GM21717 (cell line): ENCODE results near the gene KLB.

Experiments
- ATAC-seq: cut with Tn5 transposase; IDR thresholded peaks from one replicate; pipeline ENCODE4 v1.9.1; 2021; ENCODE audit warnings: mild to moderate bottlenecking, moderate library complexity; ENCODE audit not compliant: unreplicated experiment

KLB gene

GRCh38 chr4:39458505-39459300, 52.0 kb downstream of the KLB start, which contains the start of the genes LIAS and RPL9:
TSS of gene LIAS (plus strand) at chr4:39459056. CDS start at chr4:39459118, 62 bp downstream.
TSS of gene RPL9 (minus strand) at chr4:39458922. CDS start at chr4:39458439, 483 bp downstream.
- ATAC-seq = peak; percentile 83

- no peak for ATAC-seq
Observed at GRCh38 chr4:39464886-39465501, 58.3 kb downstream of the KLB start.

GRCh38 chr4:39466747-39467146, 60.0 kb downstream of the KLB start:
- ATAC-seq = no peak

- ATAC-seq = no peak
Observed at GRCh38 chr4:39467464-39467863, 60.7 kb downstream of the KLB start.

- ATAC-seq = peak; percentile 77
Observed at GRCh38 chr4:39469429-39470077, 62.8 kb downstream of the KLB start.

GRCh38 chr4:39470402-39470801, 63.7 kb downstream of the KLB start:
- no peak for ATAC-seq

GRCh38 chr4:39472396-39472795, 65.7 kb downstream of the KLB start:
- ATAC-seq = no peak

- ATAC-seq = no peak
Observed at GRCh38 chr4:39476187-39476895, 69.6 kb downstream of the KLB start.

- no peak for ATAC-seq
Observed at GRCh38 chr4:39480251-39480650, 73.5 kb downstream of the KLB start.

- no peak for ATAC-seq
Observed at GRCh38 chr4:39480902-39481695, 74.4 kb downstream of the KLB start.

GRCh38 chr4:39484582-39485272, 78.0 kb downstream of the KLB start:
- no peak for ATAC-seq

- no peak for ATAC-seq
Observed at GRCh38 chr4:39486221-39486804, 79.6 kb downstream of the KLB start.

GRCh38 chr4:39490322-39490721, 83.6 kb downstream of the KLB start:
- no peak for ATAC-seq

GRCh38 chr4:39494354-39494753, 87.6 kb downstream of the KLB start:
- no peak for ATAC-seq

- no peak for ATAC-seq
Observed at GRCh38 chr4:39495446-39496213, 88.9 kb downstream of the KLB start.

GRCh38 chr4:39497909-39498726, 91.4 kb downstream of the KLB start:
- no peak for ATAC-seq

- ATAC-seq = no peak
Observed at GRCh38 chr4:39498727-39499020, 91.9 kb downstream of the KLB start.
